NCI-H146 (cell line): ENCODE measurements around the gene HDAC9.
"Not testable (repeated sequence)": the region's sequence is repeated elsewhere in the genome, so short reads cannot be mapped to it uniquely, and the experiment has no call there.

Experiments used
- DNase-seq: peaks from one replicate; lab custom pipeline; 2025; lab: John Stamatoyannopoulos, UW

Gene HDAC9

GRCh38 chr7:18727115-18727870 lies 231.7 kb downstream of the HDAC9 start:
- DNase-seq = no peak

- not testable (repeated sequence) for DNase-seq
These were observed 240.5 kb downstream of the HDAC9 start for GRCh38 chr7:18736012-18736411.

- DNase-seq = no peak
These were observed 245.0 kb downstream of the HDAC9 start for GRCh38 chr7:18740579-18740988.

- DNase-seq = no peak
These were observed 258.5 kb downstream of the HDAC9 start for GRCh38 chr7:18753972-18754610.

GRCh38 chr7:18754766-18755165 lies 259.2 kb downstream of the HDAC9 start:
- no peak for DNase-seq

- DNase-seq = no peak
These were observed 260.2 kb downstream of the HDAC9 start for GRCh38 chr7:18755793-18756192.

GRCh38 chr7:18756378-18757050 lies 261.0 kb downstream of the HDAC9 start:
- no peak for DNase-seq

GRCh38 chr7:18760046-18760445 lies 264.5 kb downstream of the HDAC9 start:
- no peak for DNase-seq

- DNase-seq = no peak
These were observed 265.3 kb downstream of the HDAC9 start for GRCh38 chr7:18760631-18761445.

GRCh38 chr7:18762189-18762588 lies 266.6 kb downstream of the HDAC9 start:
- DNase-seq = no peak

- no peak for DNase-seq
These were observed 272.7 kb downstream of the HDAC9 start for GRCh38 chr7:18768256-18768655.

- no peak for DNase-seq
These were observed 274.7 kb downstream of the HDAC9 start for GRCh38 chr7:18770154-18770811.

GRCh38 chr7:18770822-18771221 lies 275.3 kb downstream of the HDAC9 start:
- DNase-seq = no peak

- DNase-seq = no peak
These were observed 276.5 kb downstream of the HDAC9 start for GRCh38 chr7:18771834-18772566.

GRCh38 chr7:18772567-18772965 lies 277.0 kb downstream of the HDAC9 start:
- no peak for DNase-seq

- DNase-seq = no peak
These were observed 281.8 kb downstream of the HDAC9 start for GRCh38 chr7:18777314-18777713.

- no peak for DNase-seq
These were observed 283.0 kb downstream of the HDAC9 start for GRCh38 chr7:18778594-18778993.

GRCh38 chr7:18780266-18780665 lies 284.7 kb downstream of the HDAC9 start:
- no peak for DNase-seq

- DNase-seq = peak; percentile 17
These were observed 285.4 kb downstream of the HDAC9 start for GRCh38 chr7:18780938-18781337.

GRCh38 chr7:18786196-18786727 lies 290.7 kb downstream of the HDAC9 start:
- DNase-seq = no peak

GRCh38 chr7:18786796-18787195 lies 291.2 kb downstream of the HDAC9 start:
- DNase-seq = no peak
